Measurements from ENCODE around the gene DENND5A. TPM values are rescaled to one million over a fixed set of nuclear protein-coding genes. Genes with fewer than 3 reads are reported as not detected.

Gene DENND5A
- total RNA-seq, 1 experiment from 2014 or later, result 136 TPM

GRCh38 chr11:9158898-9159391 lies 106.2 kb downstream of the DENND5A start:
- no peaks in the 10 kb centered on the region for H3K27me3 ChIP-seq (ENCODE audit: control insufficient read depth, insufficient read depth, low read length)
- H3K9me3 ChIP-seq (ENCODE audit: control insufficient read depth, insufficient read depth, low read depth, low read length), result no peaks in the 10 kb centered on the region
- POLR2A ChIA-PET, result no interaction called here
- in situ Hi-C loops (cut with HindIII; ENCODE audit: low pct_unique_long_range_greater_than_20kb, low sequenced_read_pairs), result no loop called here
- TF ChIP-seq REST (IDR thresholded peaks at IDR 0.05; ENCODE audit: insufficient read depth in 1 of 2, low read depth in 2 of 2, low read length in 1 of 2) (no peak), CTCF (IDR thresholded peaks at IDR 0.05) (no peak), POLR2AphosphoS5 (IDR thresholded peaks at IDR 0.05; ENCODE audit: low read depth, low read length) (no peak), SIN3A (IDR thresholded peaks at IDR 0.05; ENCODE audit: borderline replicate concordance, insufficient read depth, low read depth, low read length) (no peak), TCF7L2 (IDR thresholded peaks at IDR 0.05; ENCODE audit: low read depth, low read length) (no peak)
- no peak for DNase-seq (ENCODE audit: low read depth, low spot score)
- H3K27ac ChIP-seq (ENCODE audit: low read length), result no peak overlapping the region
- no TSS peak for BruUV-seq (replicated peaks)
- no peaks in the 10 kb centered on the region for H3K4me1 ChIP-seq (ENCODE audit: control insufficient read depth, insufficient read depth, low read length)
- CTCF ChIA-PET, result no interaction called here
- no peak overlapping the region for H3K4me3 ChIP-seq (ENCODE audit: low read depth in 2 of 2, low read length in 2 of 2)
- intact Hi-C loops (cut with micrococcal nuclease; ENCODE audit: unreplicated experiment), result no loop called here
- no peak for ATAC-seq
- peaks cover 10% of the 10 kb centered on the region for H3K36me3 ChIP-seq (ENCODE audit: control insufficient read depth, insufficient read depth, low read length)

GRCh38 chr11:9155930-9156329 lies 109.2 kb downstream of the DENND5A start:
- ChIA-PET POLR2A (no interaction called here), CTCF (no interaction called here)
- Histone ChIP-seq H3K4me1 (ENCODE audit: control insufficient read depth, insufficient read depth, low read length) (no peaks in the 10 kb centered on the region), H3K36me3 (ENCODE audit: control insufficient read depth, insufficient read depth, low read length) (peaks cover 22% of the 10 kb centered on the region), H3K27me3 (ENCODE audit: control insufficient read depth, insufficient read depth, low read length) (no peaks in the 10 kb centered on the region), H3K27ac (ENCODE audit: low read length) (no peak overlapping the region), H3K4me3 (ENCODE audit: low read depth in 2 of 2, low read length in 2 of 2) (no peak overlapping the region), H3K9me3 (ENCODE audit: control insufficient read depth, insufficient read depth, low read depth, low read length) (no peaks in the 10 kb centered on the region)
- intact Hi-C loops (cut with micrococcal nuclease; ENCODE audit: unreplicated experiment) (no loop called here), in situ Hi-C loops (cut with HindIII; ENCODE audit: low pct_unique_long_range_greater_than_20kb, low sequenced_read_pairs) (no loop called here)
- TF ChIP-seq SIN3A (IDR thresholded peaks at IDR 0.05; ENCODE audit: borderline replicate concordance, insufficient read depth, low read depth, low read length) (no peak), POLR2AphosphoS5 (IDR thresholded peaks at IDR 0.05; ENCODE audit: low read depth, low read length) (no peak), TCF7L2 (IDR thresholded peaks at IDR 0.05; ENCODE audit: low read depth, low read length) (no peak)
- BruUV-seq (replicated peaks), result no TSS peak
- ATAC-seq (no peak), DNase-seq (ENCODE audit: low read depth, low spot score) (no peak)

GRCh38 chr11:9153651-9154050 lies 111.5 kb downstream of the DENND5A start:
- in situ Hi-C loops (cut with HindIII; ENCODE audit: low pct_unique_long_range_greater_than_20kb, low sequenced_read_pairs), result no loop called here
- H3K4me3 ChIP-seq (ENCODE audit: low read depth in 2 of 2, low read length in 2 of 2), result no peak overlapping the region
- CTCF ChIA-PET, result no interaction called here
- H3K36me3 ChIP-seq (ENCODE audit: control insufficient read depth, insufficient read depth, low read length), result peaks cover 22% of the 10 kb centered on the region
- TF ChIP-seq POLR2AphosphoS5 (IDR thresholded peaks at IDR 0.05; ENCODE audit: low read depth, low read length) (no peak), TCF7L2 (IDR thresholded peaks at IDR 0.05; ENCODE audit: low read depth, low read length) (no peak), SIN3A (IDR thresholded peaks at IDR 0.05; ENCODE audit: borderline replicate concordance, insufficient read depth, low read depth, low read length) (no peak), REST (IDR thresholded peaks at IDR 0.05; ENCODE audit: insufficient read depth in 1 of 2, low read depth in 2 of 2, low read length in 1 of 2) (no peak), CTCF (IDR thresholded peaks at IDR 0.05) (no peak)
- intact Hi-C loops (cut with micrococcal nuclease; ENCODE audit: unreplicated experiment), result no loop called here
- POLR2A ChIA-PET, result no interaction called here
- H3K27me3 ChIP-seq (ENCODE audit: control insufficient read depth, insufficient read depth, low read length), result no peaks in the 10 kb centered on the region
- H3K9me3 ChIP-seq (ENCODE audit: control insufficient read depth, insufficient read depth, low read depth, low read length), result no peaks in the 10 kb centered on the region
- BruUV-seq (replicated peaks), result no TSS peak
- no peak overlapping the region for H3K27ac ChIP-seq (ENCODE audit: low read length)
- ATAC-seq (no peak), DNase-seq (ENCODE audit: low read depth, low spot score) (no peak)
- H3K4me1 ChIP-seq (ENCODE audit: control insufficient read depth, insufficient read depth, low read length), result no peaks in the 10 kb centered on the region

All from Panc1 (cell line).